ENCODE measurements around the gene SFTPA2.
"Not testable (repeated sequence)": the region's sequence is repeated elsewhere in the genome, so short reads cannot be mapped to it uniquely, and the experiment has no call there.

SFTPA2 gene

GRCh38 chr10:79582096-79582495 lies 21.9 kb upstream of the SFTPA2 start:
- no peaks in the 10 kb centered on the region for H3K4me1 Mint-ChIP-seq (ENCODE audit: low read depth)
- H3K27ac Mint-ChIP-seq: no peak overlapping the region
- H3K27me3 Mint-ChIP-seq: peaks cover 20% of the 10 kb centered on the region
- no peaks in the 10 kb centered on the region for H3K36me3 Mint-ChIP-seq (ENCODE audit: low read depth)
- no peak overlapping the region for H3K4me3 Mint-ChIP-seq
- H3K9me3 Mint-ChIP-seq: no peaks in the 10 kb centered on the region

DNA sequence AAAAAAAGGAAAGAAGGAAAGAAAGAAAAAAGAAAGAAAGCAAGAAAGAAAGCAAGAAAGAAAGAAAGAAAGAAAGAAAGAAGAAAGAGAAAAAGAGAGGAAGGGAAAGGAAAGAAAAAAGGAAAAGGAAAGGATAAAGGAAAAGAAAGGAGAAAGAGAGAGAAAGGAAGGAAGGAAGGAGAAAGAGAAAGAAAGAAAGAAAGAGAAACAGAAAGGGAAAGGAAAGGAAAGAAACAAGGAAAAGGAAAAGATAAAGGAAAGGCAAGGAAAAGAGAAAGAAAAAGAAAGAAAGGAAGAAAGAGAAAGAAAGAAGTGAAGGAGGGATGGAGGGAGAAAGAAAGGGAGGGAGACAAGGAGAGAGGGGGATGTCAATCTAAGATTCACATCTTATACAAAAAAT lies 20.8 kb upstream of the SFTPA2 start:
- Mint-ChIP-seq H3K36me3 (ENCODE audit: low read depth) (no peaks in the 10 kb centered on the region), H3K27ac (no peak overlapping the region), H3K9me3 (no peaks in the 10 kb centered on the region), H3K4me1 (ENCODE audit: low read depth) (no peaks in the 10 kb centered on the region), H3K4me3 (no peak overlapping the region), H3K27me3 (peaks cover 17% of the 10 kb centered on the region)

GRCh38 chr10:79579361-79579760 lies 19.2 kb upstream of the SFTPA2 start:
- H3K9me3 Mint-ChIP-seq: no peaks in the 10 kb centered on the region
- no peaks in the 10 kb centered on the region for H3K36me3 Mint-ChIP-seq (ENCODE audit: low read depth)
- peaks cover 18% of the 10 kb centered on the region for H3K27me3 Mint-ChIP-seq
- H3K4me3 Mint-ChIP-seq: no peak overlapping the region
- H3K4me1 Mint-ChIP-seq (ENCODE audit: low read depth): no peaks in the 10 kb centered on the region
- no peak overlapping the region for H3K27ac Mint-ChIP-seq

- Mint-ChIP-seq H3K9me3 (peaks cover 13% of the 10 kb centered on the region), H3K27me3 (peaks cover 65% of the 10 kb centered on the region)
- not testable (repeated sequence) for H3K4me3 Mint-ChIP-seq; H3K4me1 Mint-ChIP-seq (ENCODE audit: low read depth); H3K27ac Mint-ChIP-seq; H3K36me3 Mint-ChIP-seq (ENCODE audit: low read depth)
These were observed 10.4 kb upstream of the SFTPA2 start for GRCh38 chr10:79570624-79571023.

DNA sequence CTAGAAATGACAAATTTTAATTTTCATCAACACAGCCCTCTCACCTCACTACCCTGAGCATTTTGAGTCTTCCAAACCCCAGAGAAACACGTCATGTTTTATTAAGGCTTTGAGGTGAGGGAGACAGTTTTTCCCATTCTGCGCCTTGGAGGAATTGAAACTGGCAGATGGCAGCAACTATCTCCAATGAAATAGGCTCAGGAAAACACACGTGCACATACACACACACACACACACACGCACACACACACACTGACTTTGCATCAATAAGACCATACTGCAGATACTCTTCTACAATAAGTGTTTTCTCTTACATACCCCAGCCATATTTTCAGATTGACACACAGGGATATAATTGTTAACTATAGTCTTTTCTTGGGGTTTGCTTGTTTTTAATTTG lies 3.2 kb upstream of the SFTPA2 start:
- no peak overlapping the region for H3K4me3 Mint-ChIP-seq
- no peaks in the 10 kb centered on the region for H3K36me3 Mint-ChIP-seq (ENCODE audit: low read depth)
- H3K9me3 Mint-ChIP-seq: no peaks in the 10 kb centered on the region
- no peaks in the 10 kb centered on the region for H3K4me1 Mint-ChIP-seq (ENCODE audit: low read depth)
- H3K27me3 Mint-ChIP-seq: peaks cover 19% of the 10 kb centered on the region
- no peak overlapping the region for H3K27ac Mint-ChIP-seq

- Mint-ChIP-seq H3K36me3 (ENCODE audit: low read depth) (no peaks in the 10 kb centered on the region), H3K27ac (no peak overlapping the region)
These were observed 2.0 kb upstream of the SFTPA2 start for GRCh38 chr10:79562135-79562756.

GRCh38 chr10:79561257-79561656 lies 1.1 kb upstream of the SFTPA2 start:
- no peak overlapping the region for H3K4me3 Mint-ChIP-seq

More at GRCh38 chr10:79562135-79562756, 2.0 kb upstream of the SFTPA2 start:
- Mint-ChIP-seq H3K27me3 (peaks cover 11% of the 10 kb centered on the region), H3K4me1 (ENCODE audit: low read depth) (no peaks in the 10 kb centered on the region), H3K9me3 (no peaks in the 10 kb centered on the region), H3K4me3 (no peak overlapping the region)

GRCh38 chr10:79559726-79560125 lies 481 bp downstream of the SFTPA2 start:
- no peak overlapping the region for H3K27ac Mint-ChIP-seq

More at GRCh38 chr10:79561257-79561656, 1.1 kb upstream of the SFTPA2 start:
- Mint-ChIP-seq H3K9me3 (no peaks in the 10 kb centered on the region), H3K27ac (no peak overlapping the region), H3K27me3 (peaks cover 4% of the 10 kb centered on the region), H3K4me1 (ENCODE audit: low read depth) (no peaks in the 10 kb centered on the region), H3K36me3 (ENCODE audit: low read depth) (no peaks in the 10 kb centered on the region)

DNA sequence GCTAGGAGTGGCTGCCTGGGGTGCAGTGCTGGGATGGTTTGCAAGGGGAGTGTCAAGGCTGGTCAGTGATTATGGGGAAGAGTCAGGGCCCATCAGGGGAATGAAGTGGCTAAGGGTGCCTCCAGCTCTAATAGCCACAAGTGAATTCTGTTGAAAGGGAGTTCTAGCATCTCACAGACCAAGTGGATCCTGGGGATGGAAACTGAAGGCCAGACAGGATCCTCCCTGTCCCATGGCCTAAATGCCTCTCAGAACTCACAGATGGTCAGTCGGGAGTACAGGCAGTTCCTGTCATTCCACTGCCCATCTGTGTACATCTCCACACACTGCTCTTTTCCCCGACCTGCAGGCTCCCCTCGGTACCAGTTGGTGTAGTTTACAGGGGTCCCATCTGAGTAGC lies 3.2 kb downstream of the SFTPA2 start:
- H3K27ac Mint-ChIP-seq; H3K36me3 Mint-ChIP-seq (ENCODE audit: low read depth); H3K9me3 Mint-ChIP-seq; H3K4me1 Mint-ChIP-seq (ENCODE audit: low read depth); H3K4me3 Mint-ChIP-seq; H3K27me3 Mint-ChIP-seq: not testable (repeated sequence)

More at GRCh38 chr10:79559726-79560125, 481 bp downstream of the SFTPA2 start:
- Mint-ChIP-seq H3K36me3 (ENCODE audit: low read depth) (no peaks in the 10 kb centered on the region), H3K9me3 (no peaks in the 10 kb centered on the region), H3K27me3 (peaks cover 4% of the 10 kb centered on the region), H3K4me1 (ENCODE audit: low read depth) (no peaks in the 10 kb centered on the region), H3K4me3 (no peak overlapping the region)

- no peaks in the 10 kb centered on the region for H3K4me1 Mint-ChIP-seq (ENCODE audit: low read depth)
- no peaks in the 10 kb centered on the region for H3K36me3 Mint-ChIP-seq (ENCODE audit: low read depth)
- H3K4me3 Mint-ChIP-seq: no peak overlapping the region
- H3K27ac Mint-ChIP-seq: no peak overlapping the region
- H3K27me3 Mint-ChIP-seq: no peaks in the 10 kb centered on the region
- no peaks in the 10 kb centered on the region for H3K9me3 Mint-ChIP-seq
These were observed 4.6 kb downstream of the SFTPA2 start for GRCh38 chr10:79555354-79556309.

GRCh38 chr10:79552143-79552542 lies 8.1 kb downstream of the SFTPA2 start:
- H3K27me3 Mint-ChIP-seq: no peaks in the 10 kb centered on the region
- H3K4me1 Mint-ChIP-seq (ENCODE audit: low read depth): peaks cover 5% of the 10 kb centered on the region
- H3K27ac Mint-ChIP-seq: no peak overlapping the region
- no peaks in the 10 kb centered on the region for H3K36me3 Mint-ChIP-seq (ENCODE audit: low read depth)
- H3K9me3 Mint-ChIP-seq: no peaks in the 10 kb centered on the region
- H3K4me3 Mint-ChIP-seq: no peak overlapping the region

GRCh38 chr10:79547973-79548372 lies 12.2 kb downstream of the SFTPA2 start:
- no peaks in the 10 kb centered on the region for H3K36me3 Mint-ChIP-seq (ENCODE audit: low read depth)
- H3K9me3 Mint-ChIP-seq: no peaks in the 10 kb centered on the region
- no peak overlapping the region for H3K4me3 Mint-ChIP-seq
- no peaks in the 10 kb centered on the region for H3K27me3 Mint-ChIP-seq
- no peak overlapping the region for H3K27ac Mint-ChIP-seq
- peaks cover 5% of the 10 kb centered on the region for H3K4me1 Mint-ChIP-seq (ENCODE audit: low read depth)

DNA sequence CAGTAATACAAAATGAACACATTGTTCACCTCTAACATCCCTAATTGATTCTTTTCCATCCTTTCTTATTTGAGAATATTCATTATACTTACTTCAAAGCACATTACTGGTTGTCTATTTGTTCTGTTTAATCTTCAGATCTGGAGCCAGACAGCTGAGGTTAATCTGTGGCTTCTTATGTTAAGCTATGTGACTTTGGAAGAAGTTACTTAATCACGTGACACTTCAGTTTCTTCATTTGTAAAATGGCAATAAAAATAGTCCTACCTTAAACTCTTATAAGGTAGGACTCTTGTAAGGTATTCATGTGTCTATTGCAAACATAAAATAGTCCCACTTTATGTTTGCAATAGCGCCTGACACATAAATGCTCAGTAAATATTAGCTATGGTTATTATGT lies 13.1 kb downstream of the SFTPA2 start:
- H3K4me1 Mint-ChIP-seq (ENCODE audit: low read depth); H3K27ac Mint-ChIP-seq; H3K4me3 Mint-ChIP-seq; H3K27me3 Mint-ChIP-seq; H3K36me3 Mint-ChIP-seq (ENCODE audit: low read depth); H3K9me3 Mint-ChIP-seq: not testable (repeated sequence)

DNA sequence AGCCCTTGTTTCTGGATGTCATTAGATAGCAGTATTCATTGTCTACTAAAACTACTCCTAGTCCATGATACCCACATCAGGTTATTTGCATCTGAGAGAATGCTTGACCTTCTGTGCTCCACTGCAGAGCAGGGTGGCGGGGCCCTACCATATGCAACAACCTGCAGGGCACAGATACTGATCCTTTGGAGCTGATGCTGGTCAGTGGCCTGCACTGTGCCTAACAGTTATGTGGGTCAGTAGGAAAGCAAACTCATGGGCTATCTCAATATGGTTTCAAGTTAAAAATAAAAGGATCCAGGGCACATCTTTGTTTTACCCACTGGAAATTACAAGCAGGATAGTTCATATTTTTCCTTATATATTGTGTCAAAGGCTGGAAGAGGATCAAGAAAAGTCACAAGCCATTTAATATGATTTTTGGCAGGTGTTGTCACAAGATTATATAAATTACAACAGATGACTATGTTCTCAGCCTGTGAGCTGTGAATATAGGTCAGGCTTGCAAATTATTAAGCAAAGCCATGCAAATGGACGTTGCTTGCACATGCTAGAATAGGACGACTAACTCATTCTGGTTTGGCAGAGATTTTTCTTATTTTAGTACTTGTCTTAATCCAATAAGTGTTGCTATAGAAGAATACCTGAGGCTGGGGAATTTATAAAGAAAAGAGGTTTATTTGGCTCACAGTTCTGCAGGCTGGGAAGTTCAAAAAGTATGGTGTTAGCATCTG lies 15.1 kb downstream of the SFTPA2 start:
- not testable (repeated sequence) for H3K4me1 Mint-ChIP-seq (ENCODE audit: low read depth); H3K27me3 Mint-ChIP-seq; H3K27ac Mint-ChIP-seq; H3K4me3 Mint-ChIP-seq; H3K36me3 Mint-ChIP-seq (ENCODE audit: low read depth); H3K9me3 Mint-ChIP-seq

DNA sequence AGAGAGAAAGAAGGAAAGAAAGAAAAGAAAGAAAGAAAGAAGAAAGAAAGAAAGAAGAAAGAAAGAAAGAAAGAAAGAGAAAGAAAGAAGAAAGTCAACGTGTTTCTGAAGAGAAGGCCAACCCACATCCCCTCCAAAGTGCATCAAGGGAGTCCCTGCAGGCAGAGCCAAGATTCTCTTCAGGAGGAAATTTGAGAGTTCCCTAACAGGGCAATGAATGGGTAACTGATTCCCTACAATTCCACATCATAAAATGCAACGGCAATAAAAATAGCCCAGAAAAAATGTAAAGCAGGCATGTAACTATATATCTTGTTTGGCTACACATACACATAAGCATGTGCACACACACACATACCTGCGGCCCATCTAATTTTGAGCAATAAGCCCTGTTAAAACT lies 15.8 kb downstream of the SFTPA2 start:
- not testable (repeated sequence) for H3K27me3 Mint-ChIP-seq; H3K4me1 Mint-ChIP-seq (ENCODE audit: low read depth); H3K9me3 Mint-ChIP-seq; H3K27ac Mint-ChIP-seq; H3K4me3 Mint-ChIP-seq; H3K36me3 Mint-ChIP-seq (ENCODE audit: low read depth)
